OCI-LY3 (cell line): ENCODE data around the gene SUV39H1.

Source experiments
- H2AFZ ChIP-seq: fragments of 200-600, 300-600 bp; shearing (Covaris generic); 2 replicates; pipeline ENCODE4 v1.6.0; 2014; ENCODE audit warnings: antibody characterized with exemption, low read depth, low read length
- H3K27ac ChIP-seq: fragments of 200-600, 300-600 bp; sonication (generic); 2 replicates; pipeline ENCODE4 v1.5.1; 2014; ENCODE audit warnings: mild to moderate bottlenecking, low read length, moderate library complexity, mixed read lengths
- H3K27me3 ChIP-seq: fragments of 200-600, 300-600 bp; sonication (generic); 2 replicates; pipeline ENCODE4 v1.6.1; 2014; ENCODE audit warnings: low read depth, low read length, mixed read lengths
- H3K36me3 ChIP-seq: fragments of 200-600, 300-600 bp; sonication (generic); replicated peaks from 2 replicates; pipeline ENCODE3; 2014; ENCODE audit warnings: low read depth, low read length, mixed read lengths
- H3K4me1 ChIP-seq: fragments of 300-600, 200-600 bp; sonication (generic); 2 replicates; pipeline ENCODE4 v1.6.1; 2014; ENCODE audit warnings: low read length, mixed read lengths
- H3K4me2 ChIP-seq: fragments of 200-600, 300-600 bp; sonication (generic); 2 replicates; pipeline ENCODE4 v1.6.1; 2014; ENCODE audit warnings: low read length, mixed read lengths
- H3K4me3 ChIP-seq: fragments of 300-600, 200-600 bp; sonication (generic); 2 replicates; pipeline ENCODE4 v1.5.1; 2014; ENCODE audit warnings: antibody characterized with exemption, mild to moderate bottlenecking, low read length, moderate library complexity
- H3K79me2 ChIP-seq: fragments of 300-600, 200-600 bp; shearing (Covaris generic); 2 replicates; pipeline ENCODE4 v1.6.1; 2014; ENCODE audit warnings: mild to moderate bottlenecking, low read length, mixed read lengths
- H3K9ac ChIP-seq: fragments of 300-600, 200-600 bp; shearing (Covaris generic); 2 replicates; pipeline ENCODE4 v1.6.0; 2014; ENCODE audit warnings: mild to moderate bottlenecking, low read length, moderate library complexity
- H3K9me3 ChIP-seq: fragments of 200-600, 300-600 bp; shearing (Covaris generic); 2 replicates; pipeline ENCODE4 v1.6.1; 2014; ENCODE audit warnings: low read length, mixed read lengths; ENCODE audit not compliant: insufficient read depth
- H4K20me1 ChIP-seq: fragments of 200-600, 300-600 bp; sonication (generic); 2 replicates; pipeline ENCODE4 v1.6.1; 2016; ENCODE audit warnings: low read length, mixed read lengths; ENCODE audit not compliant: insufficient read depth
- EZH2phosphoT487 ChIP-seq: fragments of 200-600 bp; shearing (Covaris generic); IDR thresholded peaks from 2 replicates; pipeline ENCODE4 v1.6.1; 2018; ENCODE audit warnings: antibody characterized with exemption, mixed run types, low read depth
- TF ChIP-seq, protein P1 (sequence below): fragments of 200-600, 300-600 bp; sonication (generic); IDR thresholded peaks from 2 replicates; pipeline ENCODE4 v1.5.1; 2014; ENCODE audit warnings: antibody characterized with exemption, low read length, low read depth

SUV39H1 gene

DNA sequence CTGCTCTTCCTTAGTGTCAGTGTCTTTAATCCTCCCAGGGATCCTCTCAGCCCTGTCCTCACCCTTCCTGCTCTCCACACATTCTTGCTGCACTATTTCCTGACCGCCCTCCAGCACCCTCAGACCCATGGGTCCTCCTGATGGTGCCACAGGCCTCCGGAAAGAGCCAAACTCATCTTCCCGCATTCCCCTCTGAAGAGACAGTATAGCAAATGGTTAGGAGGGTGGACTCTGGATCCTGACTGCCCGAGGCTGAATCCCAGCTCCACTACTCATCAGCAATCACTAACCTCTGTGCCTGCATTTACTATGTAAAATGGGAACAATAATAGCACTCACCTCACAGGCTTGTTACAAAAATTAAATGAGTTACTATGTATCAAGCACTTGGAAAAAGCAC, 6.2 kb downstream of the SUV39H1 start:
- no peaks in the 10 kb centered on the region for H4K20me1 ChIP-seq
- peaks cover 42% of the 10 kb centered on the region for H3K79me2 ChIP-seq
- no peak for TF ChIP-seq EZH2phosphoT487
- TF ChIP-seq, protein P1, sequence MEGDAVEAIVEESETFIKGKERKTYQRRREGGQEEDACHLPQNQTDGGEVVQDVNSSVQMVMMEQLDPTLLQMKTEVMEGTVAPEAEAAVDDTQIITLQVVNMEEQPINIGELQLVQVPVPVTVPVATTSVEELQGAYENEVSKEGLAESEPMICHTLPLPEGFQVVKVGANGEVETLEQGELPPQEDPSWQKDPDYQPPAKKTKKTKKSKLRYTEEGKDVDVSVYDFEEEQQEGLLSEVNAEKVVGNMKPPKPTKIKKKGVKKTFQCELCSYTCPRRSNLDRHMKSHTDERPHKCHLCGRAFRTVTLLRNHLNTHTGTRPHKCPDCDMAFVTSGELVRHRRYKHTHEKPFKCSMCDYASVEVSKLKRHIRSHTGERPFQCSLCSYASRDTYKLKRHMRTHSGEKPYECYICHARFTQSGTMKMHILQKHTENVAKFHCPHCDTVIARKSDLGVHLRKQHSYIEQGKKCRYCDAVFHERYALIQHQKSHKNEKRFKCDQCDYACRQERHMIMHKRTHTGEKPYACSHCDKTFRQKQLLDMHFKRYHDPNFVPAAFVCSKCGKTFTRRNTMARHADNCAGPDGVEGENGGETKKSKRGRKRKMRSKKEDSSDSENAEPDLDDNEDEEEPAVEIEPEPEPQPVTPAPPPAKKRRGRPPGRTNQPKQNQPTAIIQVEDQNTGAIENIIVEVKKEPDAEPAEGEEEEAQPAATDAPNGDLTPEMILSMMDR = no peak
- no peak overlapping the region for H2AFZ ChIP-seq
- 0 out of 2 replicates have a peak, but pooled peaks cover under 1% of the 10 kb centered on the region for H3K4me1 ChIP-seq
- H3K27me3 ChIP-seq = no peaks in the 10 kb centered on the region
- H3K36me3 ChIP-seq = peaks cover 37% of the 10 kb centered on the region
- H3K27ac ChIP-seq = no peak overlapping the region
- no peak overlapping the region for H3K4me3 ChIP-seq
- H3K9me3 ChIP-seq = no peaks in the 10 kb centered on the region
- H3K4me2 ChIP-seq = no peak overlapping the region
- no peak overlapping the region for H3K9ac ChIP-seq

DNA sequence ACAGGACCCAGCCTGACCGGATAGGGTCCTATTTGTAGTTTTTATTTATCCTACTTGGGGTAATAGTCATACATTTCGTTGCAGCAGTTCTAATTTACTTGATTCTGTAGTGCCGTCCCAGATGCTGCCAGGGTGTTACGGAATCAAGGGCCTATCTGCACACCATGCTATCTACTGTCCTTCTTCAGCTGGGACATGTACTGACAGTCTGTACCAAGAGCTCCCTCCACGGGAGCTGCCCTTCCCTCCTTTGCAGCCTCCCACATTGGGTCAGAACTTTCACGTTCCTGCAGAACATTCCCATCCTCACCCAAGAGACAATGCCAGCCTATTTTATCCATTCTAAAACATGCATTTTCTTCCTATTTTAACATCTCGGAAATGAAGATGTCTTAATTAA, 6.7 kb downstream of the SUV39H1 start:
- Histone ChIP-seq H3K9me3 (no peaks in the 10 kb centered on the region), H3K4me3 (no peak overlapping the region), H3K27ac (no peak overlapping the region), H3K4me2 (no peak overlapping the region), H3K27me3 (no peaks in the 10 kb centered on the region), H3K79me2 (peaks cover 37% of the 10 kb centered on the region), H3K36me3 (peaks cover 37% of the 10 kb centered on the region), H3K4me1 (no peaks in the 10 kb centered on the region), H2AFZ (no peak overlapping the region), H4K20me1 (no peaks in the 10 kb centered on the region), H3K9ac (no peak overlapping the region)
- TF ChIP-seq, protein P1 = no peak
- TF ChIP-seq EZH2phosphoT487 = no peak

DNA sequence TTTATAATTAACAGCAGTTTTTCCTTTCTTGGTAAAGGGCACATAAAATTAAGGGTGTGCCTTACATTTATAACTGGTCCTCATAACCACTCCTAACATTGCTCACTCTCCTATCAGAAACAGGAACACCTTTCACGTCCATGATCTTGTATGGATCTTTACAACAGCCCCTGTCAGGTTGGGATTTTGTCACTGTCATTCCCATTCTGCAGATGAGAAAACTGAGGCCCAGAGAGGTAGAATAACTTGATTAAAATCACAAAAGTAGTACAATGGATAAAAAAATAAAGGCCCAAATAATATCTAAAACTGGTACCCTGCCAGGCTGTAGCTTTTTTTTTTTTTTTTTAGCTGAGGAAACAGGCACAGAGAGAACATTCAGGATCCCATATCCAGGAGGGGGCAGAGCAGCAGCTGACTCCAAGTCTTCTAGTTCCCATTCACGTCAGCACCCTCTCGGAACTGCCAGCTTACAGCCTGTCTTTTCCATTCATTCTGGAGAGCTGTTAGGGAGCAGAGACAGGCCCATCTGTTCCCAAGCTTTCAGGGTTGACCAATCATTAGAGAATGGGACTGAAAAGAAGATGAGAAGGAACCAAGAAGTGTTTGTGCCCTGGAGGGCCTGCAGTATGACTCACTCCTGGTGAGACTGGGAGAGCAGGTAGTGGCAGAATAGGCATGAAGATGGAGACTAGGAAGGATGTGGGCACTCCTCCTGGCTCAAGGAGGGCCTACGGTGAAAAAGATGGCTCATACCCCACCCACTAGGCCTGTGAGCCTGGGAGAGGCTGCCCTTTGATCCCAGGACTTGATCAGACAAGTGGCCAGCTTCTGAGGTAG, 7.3 kb downstream of the SUV39H1 start:
- Histone ChIP-seq H3K27ac (no peak overlapping the region), H3K27me3 (no peaks in the 10 kb centered on the region), H3K9me3 (no peaks in the 10 kb centered on the region), H3K4me3 (no peak overlapping the region), H4K20me1 (no peaks in the 10 kb centered on the region), H2AFZ (no peak overlapping the region), H3K36me3 (peaks cover 41% of the 10 kb centered on the region), H3K79me2 (peaks cover 31% of the 10 kb centered on the region), H3K9ac (no peak overlapping the region), H3K4me1 (no peaks in the 10 kb centered on the region), H3K4me2 (no peak overlapping the region)
- TF ChIP-seq EZH2phosphoT487 = no peak
- TF ChIP-seq, protein P1 = no peak

- Histone ChIP-seq H4K20me1 (no peaks in the 10 kb centered on the region), H3K4me1 (no peaks in the 10 kb centered on the region), H3K9ac (no peak overlapping the region), H3K27me3 (no peaks in the 10 kb centered on the region), H3K27ac (no peak overlapping the region), H3K36me3 (peaks cover 26% of the 10 kb centered on the region), H3K79me2 (peaks cover 14% of the 10 kb centered on the region; the same call in 1 of the 2 replicates), H3K9me3 (no peaks in the 10 kb centered on the region), H2AFZ (no peak overlapping the region), H3K4me3 (no peak overlapping the region), H3K4me2 (no peak overlapping the region)
- TF ChIP-seq EZH2phosphoT487 = no peak
- TF ChIP-seq, protein P1 = no peak
Measured at GRCh38 chrX:48705871-48706270, 9.3 kb downstream of the SUV39H1 start.
